WTC11 (cell line): ENCODE measurements around the gene MEIS3.

Source experiments
- CREB1 ChIP-seq: sonication (generic); formaldehyde crosslinking; IDR thresholded peaks from 2 replicates; pipeline ENCODE4 v1.8.0; 2023; ENCODE audit warnings: mild to moderate bottlenecking, missing genetic modification reagents
- KAT7 ChIP-seq: sonication (generic); formaldehyde crosslinking; IDR thresholded peaks from 2 replicates; pipeline ENCODE4 v1.8.1; 2023; ENCODE audit warnings: missing genetic modification reagents, mild to moderate bottlenecking, borderline replicate concordance
- NR1H2 ChIP-seq: sonication (generic); formaldehyde crosslinking; IDR thresholded peaks from 2 replicates; pipeline ENCODE4 v1.9.0; 2021; ENCODE audit warnings: mild to moderate bottlenecking, moderate library complexity, missing genetic modification reagents
- RELA ChIP-seq: sonication (generic); formaldehyde crosslinking; IDR thresholded peaks from 2 replicates; pipeline ENCODE4 v1.8.1; 2022; ENCODE audit warnings: missing genetic modification reagents, mild to moderate bottlenecking, borderline replicate concordance
- TF ChIP-seq, protein P1 (sequence below): fragments of 200-600 bp; IDR thresholded peaks from 2 replicates; pipeline ENCODE4 v1.8.0; 2022; ENCODE audit warnings: antibody characterized with exemption
- TF ChIP-seq, protein P2 (sequence below): fragments of 250-450 bp; sonication (Bioruptor Pico); IDR thresholded peaks from 2 replicates; pipeline ENCODE4 v1.9.0; 2021; ENCODE audit warnings: mild to moderate bottlenecking
- TF ChIP-seq, protein P3 (sequence below): fragments of 250-450 bp; sonication (Bioruptor Pico); IDR thresholded peaks from 2 replicates; pipeline ENCODE4 v1.9.0; 2021; ENCODE audit warnings: mild to moderate bottlenecking, borderline replicate concordance
- TF ChIP-seq, protein P4 (sequence below): sonication (generic); formaldehyde crosslinking; IDR thresholded peaks from 2 replicates; pipeline ENCODE4 v1.8.1; 2022; ENCODE audit warnings: mild to moderate bottlenecking, moderate library complexity, missing genetic modification reagents
- TF ChIP-seq, protein P5 (sequence below): sonication (generic); formaldehyde crosslinking; IDR thresholded peaks from 2 replicates; pipeline ENCODE4 v1.8.1; 2023; ENCODE audit warnings: mild to moderate bottlenecking, missing genetic modification reagents
- TF ChIP-seq, protein P6 (sequence below): sonication (generic); formaldehyde crosslinking; IDR thresholded peaks from 2 replicates; pipeline ENCODE4 v1.8.0; 2022; ENCODE audit warnings: mild to moderate bottlenecking, missing genetic modification reagents
- TF ChIP-seq, protein P7 (sequence below): sonication (generic); formaldehyde crosslinking; IDR thresholded peaks from 2 replicates; pipeline ENCODE4 v1.8.0; 2022; ENCODE audit warnings: mild to moderate bottlenecking, missing genetic modification reagents

DNA sequence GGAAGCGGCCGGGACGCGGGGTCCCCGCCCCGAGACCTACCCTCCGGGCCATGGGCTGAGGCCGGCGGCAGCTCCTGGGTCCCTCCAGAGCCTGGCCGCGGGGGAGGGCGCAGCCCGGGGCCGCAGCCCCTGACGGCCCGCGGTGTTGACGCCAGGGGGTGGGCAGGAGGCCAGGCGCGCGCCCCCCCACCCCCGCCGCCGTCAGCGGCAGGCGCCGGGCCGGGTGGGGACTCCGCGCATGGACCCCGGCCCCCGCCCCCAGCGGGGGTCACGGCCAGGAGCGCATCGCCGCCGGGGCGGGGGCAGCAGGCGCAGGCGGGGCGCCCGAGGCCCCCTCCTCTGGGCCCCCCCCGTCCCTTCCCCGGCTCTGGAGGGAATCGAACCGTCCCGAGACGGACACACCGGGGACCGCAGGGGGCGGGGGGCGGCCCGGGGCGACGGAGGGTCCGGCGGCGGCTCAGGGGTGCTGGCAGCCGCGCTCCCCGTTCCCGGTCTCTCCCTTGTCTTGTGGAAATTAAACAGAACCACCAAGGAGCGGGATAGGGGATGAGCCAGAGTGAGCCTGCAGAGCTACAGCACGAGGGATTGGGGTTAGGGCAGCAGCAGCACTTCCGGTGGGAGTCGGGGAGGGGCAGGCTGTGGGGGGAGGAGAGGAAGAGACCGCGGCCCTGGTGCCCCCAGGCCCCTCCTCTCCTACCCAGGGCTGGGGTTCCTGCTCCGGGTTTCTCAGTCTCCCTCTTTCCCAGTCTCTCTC lies at the start of gene MEIS3:
- TF ChIP-seq, protein P1, sequence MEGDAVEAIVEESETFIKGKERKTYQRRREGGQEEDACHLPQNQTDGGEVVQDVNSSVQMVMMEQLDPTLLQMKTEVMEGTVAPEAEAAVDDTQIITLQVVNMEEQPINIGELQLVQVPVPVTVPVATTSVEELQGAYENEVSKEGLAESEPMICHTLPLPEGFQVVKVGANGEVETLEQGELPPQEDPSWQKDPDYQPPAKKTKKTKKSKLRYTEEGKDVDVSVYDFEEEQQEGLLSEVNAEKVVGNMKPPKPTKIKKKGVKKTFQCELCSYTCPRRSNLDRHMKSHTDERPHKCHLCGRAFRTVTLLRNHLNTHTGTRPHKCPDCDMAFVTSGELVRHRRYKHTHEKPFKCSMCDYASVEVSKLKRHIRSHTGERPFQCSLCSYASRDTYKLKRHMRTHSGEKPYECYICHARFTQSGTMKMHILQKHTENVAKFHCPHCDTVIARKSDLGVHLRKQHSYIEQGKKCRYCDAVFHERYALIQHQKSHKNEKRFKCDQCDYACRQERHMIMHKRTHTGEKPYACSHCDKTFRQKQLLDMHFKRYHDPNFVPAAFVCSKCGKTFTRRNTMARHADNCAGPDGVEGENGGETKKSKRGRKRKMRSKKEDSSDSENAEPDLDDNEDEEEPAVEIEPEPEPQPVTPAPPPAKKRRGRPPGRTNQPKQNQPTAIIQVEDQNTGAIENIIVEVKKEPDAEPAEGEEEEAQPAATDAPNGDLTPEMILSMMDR, result no peak
- TF ChIP-seq, protein P2, sequence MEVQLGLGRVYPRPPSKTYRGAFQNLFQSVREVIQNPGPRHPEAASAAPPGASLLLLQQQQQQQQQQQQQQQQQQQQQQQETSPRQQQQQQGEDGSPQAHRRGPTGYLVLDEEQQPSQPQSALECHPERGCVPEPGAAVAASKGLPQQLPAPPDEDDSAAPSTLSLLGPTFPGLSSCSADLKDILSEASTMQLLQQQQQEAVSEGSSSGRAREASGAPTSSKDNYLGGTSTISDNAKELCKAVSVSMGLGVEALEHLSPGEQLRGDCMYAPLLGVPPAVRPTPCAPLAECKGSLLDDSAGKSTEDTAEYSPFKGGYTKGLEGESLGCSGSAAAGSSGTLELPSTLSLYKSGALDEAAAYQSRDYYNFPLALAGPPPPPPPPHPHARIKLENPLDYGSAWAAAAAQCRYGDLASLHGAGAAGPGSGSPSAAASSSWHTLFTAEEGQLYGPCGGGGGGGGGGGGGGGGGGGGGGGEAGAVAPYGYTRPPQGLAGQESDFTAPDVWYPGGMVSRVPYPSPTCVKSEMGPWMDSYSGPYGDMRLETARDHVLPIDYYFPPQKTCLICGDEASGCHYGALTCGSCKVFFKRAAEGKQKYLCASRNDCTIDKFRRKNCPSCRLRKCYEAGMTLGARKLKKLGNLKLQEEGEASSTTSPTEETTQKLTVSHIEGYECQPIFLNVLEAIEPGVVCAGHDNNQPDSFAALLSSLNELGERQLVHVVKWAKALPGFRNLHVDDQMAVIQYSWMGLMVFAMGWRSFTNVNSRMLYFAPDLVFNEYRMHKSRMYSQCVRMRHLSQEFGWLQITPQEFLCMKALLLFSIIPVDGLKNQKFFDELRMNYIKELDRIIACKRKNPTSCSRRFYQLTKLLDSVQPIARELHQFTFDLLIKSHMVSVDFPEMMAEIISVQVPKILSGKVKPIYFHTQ, result no peak
- no peak for TF ChIP-seq RELA (CRISPR knock-in tag)
- TF ChIP-seq, protein P3, sequence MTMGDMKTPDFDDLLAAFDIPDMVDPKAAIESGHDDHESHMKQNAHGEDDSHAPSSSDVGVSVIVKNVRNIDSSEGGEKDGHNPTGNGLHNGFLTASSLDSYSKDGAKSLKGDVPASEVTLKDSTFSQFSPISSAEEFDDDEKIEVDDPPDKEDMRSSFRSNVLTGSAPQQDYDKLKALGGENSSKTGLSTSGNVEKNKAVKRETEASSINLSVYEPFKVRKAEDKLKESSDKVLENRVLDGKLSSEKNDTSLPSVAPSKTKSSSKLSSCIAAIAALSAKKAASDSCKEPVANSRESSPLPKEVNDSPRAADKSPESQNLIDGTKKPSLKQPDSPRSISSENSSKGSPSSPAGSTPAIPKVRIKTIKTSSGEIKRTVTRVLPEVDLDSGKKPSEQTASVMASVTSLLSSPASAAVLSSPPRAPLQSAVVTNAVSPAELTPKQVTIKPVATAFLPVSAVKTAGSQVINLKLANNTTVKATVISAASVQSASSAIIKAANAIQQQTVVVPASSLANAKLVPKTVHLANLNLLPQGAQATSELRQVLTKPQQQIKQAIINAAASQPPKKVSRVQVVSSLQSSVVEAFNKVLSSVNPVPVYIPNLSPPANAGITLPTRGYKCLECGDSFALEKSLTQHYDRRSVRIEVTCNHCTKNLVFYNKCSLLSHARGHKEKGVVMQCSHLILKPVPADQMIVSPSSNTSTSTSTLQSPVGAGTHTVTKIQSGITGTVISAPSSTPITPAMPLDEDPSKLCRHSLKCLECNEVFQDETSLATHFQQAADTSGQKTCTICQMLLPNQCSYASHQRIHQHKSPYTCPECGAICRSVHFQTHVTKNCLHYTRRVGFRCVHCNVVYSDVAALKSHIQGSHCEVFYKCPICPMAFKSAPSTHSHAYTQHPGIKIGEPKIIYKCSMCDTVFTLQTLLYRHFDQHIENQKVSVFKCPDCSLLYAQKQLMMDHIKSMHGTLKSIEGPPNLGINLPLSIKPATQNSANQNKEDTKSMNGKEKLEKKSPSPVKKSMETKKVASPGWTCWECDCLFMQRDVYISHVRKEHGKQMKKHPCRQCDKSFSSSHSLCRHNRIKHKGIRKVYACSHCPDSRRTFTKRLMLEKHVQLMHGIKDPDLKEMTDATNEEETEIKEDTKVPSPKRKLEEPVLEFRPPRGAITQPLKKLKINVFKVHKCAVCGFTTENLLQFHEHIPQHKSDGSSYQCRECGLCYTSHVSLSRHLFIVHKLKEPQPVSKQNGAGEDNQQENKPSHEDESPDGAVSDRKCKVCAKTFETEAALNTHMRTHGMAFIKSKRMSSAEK (CRISPR knock-in tag), result no peak
- TF ChIP-seq CREB1 (CRISPR knock-in tag), result no peak
- TF ChIP-seq, protein P4, sequence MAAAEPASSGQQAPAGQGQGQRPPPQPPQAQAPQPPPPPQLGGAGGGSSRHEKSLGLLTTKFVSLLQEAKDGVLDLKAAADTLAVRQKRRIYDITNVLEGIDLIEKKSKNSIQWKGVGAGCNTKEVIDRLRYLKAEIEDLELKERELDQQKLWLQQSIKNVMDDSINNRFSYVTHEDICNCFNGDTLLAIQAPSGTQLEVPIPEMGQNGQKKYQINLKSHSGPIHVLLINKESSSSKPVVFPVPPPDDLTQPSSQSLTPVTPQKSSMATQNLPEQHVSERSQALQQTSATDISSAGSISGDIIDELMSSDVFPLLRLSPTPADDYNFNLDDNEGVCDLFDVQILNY (CRISPR knock-in tag), result no peak
- TF ChIP-seq NR1H2, result no peak
- TF ChIP-seq, protein P5, sequence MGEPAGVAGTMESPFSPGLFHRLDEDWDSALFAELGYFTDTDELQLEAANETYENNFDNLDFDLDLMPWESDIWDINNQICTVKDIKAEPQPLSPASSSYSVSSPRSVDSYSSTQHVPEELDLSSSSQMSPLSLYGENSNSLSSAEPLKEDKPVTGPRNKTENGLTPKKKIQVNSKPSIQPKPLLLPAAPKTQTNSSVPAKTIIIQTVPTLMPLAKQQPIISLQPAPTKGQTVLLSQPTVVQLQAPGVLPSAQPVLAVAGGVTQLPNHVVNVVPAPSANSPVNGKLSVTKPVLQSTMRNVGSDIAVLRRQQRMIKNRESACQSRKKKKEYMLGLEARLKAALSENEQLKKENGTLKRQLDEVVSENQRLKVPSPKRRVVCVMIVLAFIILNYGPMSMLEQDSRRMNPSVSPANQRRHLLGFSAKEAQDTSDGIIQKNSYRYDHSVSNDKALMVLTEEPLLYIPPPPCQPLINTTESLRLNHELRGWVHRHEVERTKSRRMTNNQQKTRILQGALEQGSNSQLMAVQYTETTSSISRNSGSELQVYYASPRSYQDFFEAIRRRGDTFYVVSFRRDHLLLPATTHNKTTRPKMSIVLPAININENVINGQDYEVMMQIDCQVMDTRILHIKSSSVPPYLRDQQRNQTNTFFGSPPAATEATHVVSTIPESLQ (CRISPR knock-in tag), result no peak
- no peak for TF ChIP-seq KAT7 (CRISPR knock-in tag)
- TF ChIP-seq, protein P6, sequence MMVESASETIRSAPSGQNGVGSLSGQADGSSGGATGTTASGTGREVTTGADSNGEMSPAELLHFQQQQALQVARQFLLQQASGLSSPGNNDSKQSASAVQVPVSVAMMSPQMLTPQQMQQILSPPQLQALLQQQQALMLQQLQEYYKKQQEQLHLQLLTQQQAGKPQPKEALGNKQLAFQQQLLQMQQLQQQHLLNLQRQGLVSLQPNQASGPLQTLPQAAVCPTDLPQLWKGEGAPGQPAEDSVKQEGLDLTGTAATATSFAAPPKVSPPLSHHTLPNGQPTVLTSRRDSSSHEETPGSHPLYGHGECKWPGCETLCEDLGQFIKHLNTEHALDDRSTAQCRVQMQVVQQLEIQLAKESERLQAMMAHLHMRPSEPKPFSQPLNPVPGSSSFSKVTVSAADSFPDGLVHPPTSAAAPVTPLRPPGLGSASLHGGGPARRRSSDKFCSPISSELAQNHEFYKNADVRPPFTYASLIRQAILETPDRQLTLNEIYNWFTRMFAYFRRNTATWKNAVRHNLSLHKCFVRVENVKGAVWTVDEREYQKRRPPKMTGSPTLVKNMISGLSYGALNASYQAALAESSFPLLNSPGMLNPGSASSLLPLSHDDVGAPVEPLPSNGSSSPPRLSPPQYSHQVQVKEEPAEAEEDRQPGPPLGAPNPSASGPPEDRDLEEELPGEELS, result no peak
- TF ChIP-seq, protein P7, sequence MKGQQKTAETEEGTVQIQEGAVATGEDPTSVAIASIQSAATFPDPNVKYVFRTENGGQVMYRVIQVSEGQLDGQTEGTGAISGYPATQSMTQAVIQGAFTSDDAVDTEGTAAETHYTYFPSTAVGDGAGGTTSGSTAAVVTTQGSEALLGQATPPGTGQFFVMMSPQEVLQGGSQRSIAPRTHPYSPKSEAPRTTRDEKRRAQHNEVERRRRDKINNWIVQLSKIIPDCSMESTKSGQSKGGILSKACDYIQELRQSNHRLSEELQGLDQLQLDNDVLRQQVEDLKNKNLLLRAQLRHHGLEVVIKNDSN, result no peak
